ENCODE data around the gene CASK. TPM values are rescaled to one million over a fixed set of nuclear protein-coding genes. Genes with fewer than 3 reads are reported as not detected.
A peak's percentile ranks its signal among the peaks of the same experiment; 100 is the strongest.
"Not testable (repeated sequence)": the region's sequence is repeated elsewhere in the genome, so short reads cannot be mapped to it uniquely, and the experiment has no call there.

CASK gene
- total RNA-seq, 2 donors from 2014 or later: 90.8 to 107 TPM

- Histone ChIP-seq H3K4me1 (no peaks in the 10 kb centered on the region), H3K4me3 (no peak overlapping the region), H3K9ac (ENCODE audit: low read depth in 2 of 2, low read length in 2 of 2) (no peak overlapping the region), H3K36me3 (no peaks in the 10 kb centered on the region), H3K27me3 (no peaks in the 10 kb centered on the region), H3K9me3 (no peaks in the 10 kb centered on the region), H3K27ac (no peak overlapping the region)
- no peak for TF ChIP-seq CTCF (IDR thresholded peaks at IDR 0.05)
- no peak for DNase-seq
- intact Hi-C loops (cut with DNase I): no loop called here
These were observed 201.8 kb downstream of the CASK start for GRCh38 chrX:41721590-41721989.

GRCh38 chrX:41720125-41720779, 203.1 kb downstream of the CASK start:
- Histone ChIP-seq H3K4me3 (no peak overlapping the region), H3K9ac (ENCODE audit: low read depth in 2 of 2, low read length in 2 of 2) (no peak overlapping the region), H3K9me3 (no peaks in the 10 kb centered on the region), H3K36me3 (no peaks in the 10 kb centered on the region), H3K27me3 (no peaks in the 10 kb centered on the region), H3K27ac (no peak overlapping the region), H3K4me1 (no peaks in the 10 kb centered on the region)
- intact Hi-C loops (cut with DNase I): no loop called here
- DNase-seq: no peak
- no peak for TF ChIP-seq CTCF (IDR thresholded peaks at IDR 0.05)

GRCh38 chrX:41719610-41720009, 203.7 kb downstream of the CASK start:
- H3K9ac ChIP-seq (ENCODE audit: low read depth in 2 of 2, low read length in 2 of 2); H3K9me3 ChIP-seq; H3K27ac ChIP-seq; H3K36me3 ChIP-seq; H3K4me1 ChIP-seq; H3K27me3 ChIP-seq; intact Hi-C loops (cut with DNase I); H3K4me3 ChIP-seq; DNase-seq: not testable (repeated sequence)

- TF ChIP-seq CTCF (IDR thresholded peaks at IDR 0.05): no peak
- no peaks in the 10 kb centered on the region for H3K36me3 ChIP-seq
- H3K9ac ChIP-seq (ENCODE audit: low read depth in 2 of 2, low read length in 2 of 2): no peak overlapping the region
- no peak overlapping the region for H3K27ac ChIP-seq
- no peaks in the 10 kb centered on the region for H3K27me3 ChIP-seq
- H3K4me1 ChIP-seq: no peaks in the 10 kb centered on the region
- no peak overlapping the region for H3K4me3 ChIP-seq
- H3K9me3 ChIP-seq: no peaks in the 10 kb centered on the region
- intact Hi-C loops (cut with DNase I): no loop called here
- DNase-seq: no peak
These were observed 204.7 kb downstream of the CASK start for GRCh38 chrX:41718481-41719235.

GRCh38 chrX:41716767-41717473, 206.4 kb downstream of the CASK start:
- H3K4me1 ChIP-seq: no peaks in the 10 kb centered on the region
- no peaks in the 10 kb centered on the region for H3K27me3 ChIP-seq
- H3K27ac ChIP-seq: no peak overlapping the region
- no peak for TF ChIP-seq CTCF (IDR thresholded peaks at IDR 0.05)
- H3K9me3 ChIP-seq: no peaks in the 10 kb centered on the region
- no peak overlapping the region for H3K4me3 ChIP-seq
- peak; percentile 22 for DNase-seq
- no peak overlapping the region for H3K9ac ChIP-seq (ENCODE audit: low read depth in 2 of 2, low read length in 2 of 2)
- no peaks in the 10 kb centered on the region for H3K36me3 ChIP-seq
- intact Hi-C loops (cut with DNase I): no loop called here
